ENCODE measurements around the gene RBM18. TPM values are rescaled to one million over a fixed set of nuclear protein-coding genes. Genes with fewer than 3 reads are reported as not detected.

RBM18 gene, protein sequence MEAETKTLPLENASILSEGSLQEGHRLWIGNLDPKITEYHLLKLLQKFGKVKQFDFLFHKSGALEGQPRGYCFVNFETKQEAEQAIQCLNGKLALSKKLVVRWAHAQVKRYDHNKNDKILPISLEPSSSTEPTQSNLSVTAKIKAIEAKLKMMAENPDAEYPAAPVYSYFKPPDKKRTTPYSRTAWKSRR
- polyA plus RNA-seq (ENCODE audit: insufficient read depth in 1 of 5, insufficient read length in 5 of 5, low replicate concordance in 1 of 5), result 10 to 100 TPM; 27.0 to 41.9 (median 33.6) TPM
- long read RNA-seq, donor 1, full-length matches to known transcripts, result 16 of 16 reads
- long read RNA-seq, donor 1, partial matches to known transcripts, result 0 of 16 reads
- long read RNA-seq, donor 1, other reads (novel, unspliced or antisense), result 0 of 16 reads
- long read RNA-seq, donor 2, full-length matches to known transcripts, result 10 of 10 reads
- long read RNA-seq, donor 2, partial matches to known transcripts, result 0 of 10 reads
- long read RNA-seq, donor 2, other reads (novel, unspliced or antisense), result 0 of 10 reads
- long read RNA-seq, donor 3, full-length matches to known transcripts, result 16 of 21 reads
- long read RNA-seq, donor 3, partial matches to known transcripts, result 5 of 21 reads
- long read RNA-seq, donor 3, other reads (novel, unspliced or antisense), result 0 of 21 reads
- long read RNA-seq, donor 4, full-length matches to known transcripts, result 17 of 17 reads
- long read RNA-seq, donor 4, partial matches to known transcripts, result 0 of 17 reads
- long read RNA-seq, donor 4, other reads (novel, unspliced or antisense), result 0 of 17 reads
- long read RNA-seq, donor 5, full-length matches to known transcripts, result 20 of 20 reads
- long read RNA-seq, donor 5, partial matches to known transcripts, result 0 of 20 reads
- long read RNA-seq, donor 5, other reads (novel, unspliced or antisense), result 0 of 20 reads
- long read RNA-seq, donor 6, full-length matches to known transcripts, result 17 of 17 reads
- long read RNA-seq, donor 6, partial matches to known transcripts, result 0 of 17 reads
- long read RNA-seq, donor 6, other reads (novel, unspliced or antisense), result 0 of 17 reads
- long read RNA-seq, donor 7, full-length matches to known transcripts, result 14 of 14 reads
- long read RNA-seq, donor 7, partial matches to known transcripts, result 0 of 14 reads
- long read RNA-seq, donor 7, other reads (novel, unspliced or antisense), result 0 of 14 reads
- long read RNA-seq, donor 8, full-length matches to known transcripts, result 5 of 5 reads
- long read RNA-seq, donor 8, partial matches to known transcripts, result 0 of 5 reads
- long read RNA-seq, donor 8, other reads (novel, unspliced or antisense), result 0 of 5 reads

- DNase-seq, result peak; percentile 94 to 96
These were observed at the start of gene RBM18, which contains the start of gene MRRF for GRCh38 chr9:122264360-122265148. Gene RBM18, minus strand, starts transcription at chr9:122264840. Its CDS starts 3,348 bp downstream, at chr9:122261492. Gene MRRF, plus strand, starts transcription at chr9:122264882. Its CDS starts 6,010 bp downstream, at chr9:122270892.

GRCh38 chr9:122314165-122314564 is 49.5 kb upstream of the RBM18 start:
- DNase-seq, result no peak

- no peak for DNase-seq
These were observed 45.2 kb upstream of the RBM18 start for GRCh38 chr9:122309861-122310260.

GRCh38 chr9:122307925-122308324 is 43.3 kb upstream of the RBM18 start:
- DNase-seq, result no peak

DNA sequence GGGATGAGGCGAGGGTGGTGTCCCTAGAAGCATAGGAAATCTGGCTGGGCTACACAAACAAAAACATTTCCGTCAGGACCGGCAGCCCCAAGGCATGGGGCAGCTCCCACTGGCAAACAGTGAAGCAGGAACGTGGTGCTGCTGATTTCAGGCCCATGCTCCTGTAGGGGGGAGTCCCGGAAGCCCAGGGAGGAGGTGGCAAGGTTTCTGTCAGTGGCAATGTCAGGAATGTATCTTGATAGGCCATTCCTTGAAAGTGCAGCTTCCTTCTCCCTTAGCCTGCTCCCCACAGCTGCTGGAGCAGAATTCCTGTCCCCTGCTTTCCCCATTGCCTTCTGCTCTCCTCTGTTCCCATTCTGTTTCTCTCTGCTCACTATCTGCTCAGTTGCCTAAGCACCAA is 42.4 kb upstream of the RBM18 start:
- no peak for DNase-seq

GRCh38 chr9:122302237-122303093 is 37.8 kb upstream of the RBM18 start:
- DNase-seq, result no peak

GRCh38 chr9:122297512-122297911 is 32.9 kb upstream of the RBM18 start:
- DNase-seq, result no peak

DNA sequence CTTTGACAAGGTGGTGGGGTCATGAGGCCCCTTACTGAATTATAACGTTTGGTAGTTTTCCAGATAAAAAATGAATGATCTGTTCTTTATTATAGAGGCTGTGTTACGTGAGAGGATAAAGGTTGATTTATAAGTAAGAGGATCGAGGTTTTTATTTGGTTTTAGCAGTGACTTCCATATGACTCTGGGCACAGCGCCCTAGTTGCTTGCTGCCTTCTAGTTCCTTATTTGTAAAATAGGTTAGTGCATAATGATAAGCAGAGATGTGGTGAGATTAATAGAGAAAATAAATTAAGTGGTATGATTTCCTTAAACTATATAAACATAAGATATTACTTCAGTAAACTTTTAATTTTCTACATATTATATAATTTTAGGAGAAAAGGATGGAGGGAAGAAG is 29.9 kb upstream of the RBM18 start:
- no peak for DNase-seq

GRCh38 chr9:122291458-122291857 is 26.8 kb upstream of the RBM18 start:
- DNase-seq, result no peak

- no peak for DNase-seq
These were observed 22.6 kb upstream of the RBM18 start for GRCh38 chr9:122287214-122287720.

DNA sequence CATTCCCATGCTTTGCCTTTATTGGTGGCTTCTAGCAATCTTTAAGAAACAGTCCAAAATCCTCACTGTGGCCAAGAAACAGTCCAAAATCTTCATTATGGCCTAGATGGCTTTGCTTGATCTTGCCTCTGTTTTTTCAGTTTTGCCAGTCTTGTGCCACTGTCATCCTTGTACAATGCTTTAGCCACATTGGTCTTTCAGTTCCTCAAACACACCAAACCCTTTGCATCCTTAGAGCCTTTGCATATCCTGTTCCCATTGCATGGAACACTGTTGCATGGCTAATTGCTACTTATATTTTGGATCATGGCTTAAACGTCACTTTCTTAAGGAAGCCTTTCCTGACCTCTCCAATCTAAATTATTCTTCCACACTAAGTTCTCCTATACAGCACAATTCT is 22.1 kb upstream of the RBM18 start:
- DNase-seq, result no peak

DNA sequence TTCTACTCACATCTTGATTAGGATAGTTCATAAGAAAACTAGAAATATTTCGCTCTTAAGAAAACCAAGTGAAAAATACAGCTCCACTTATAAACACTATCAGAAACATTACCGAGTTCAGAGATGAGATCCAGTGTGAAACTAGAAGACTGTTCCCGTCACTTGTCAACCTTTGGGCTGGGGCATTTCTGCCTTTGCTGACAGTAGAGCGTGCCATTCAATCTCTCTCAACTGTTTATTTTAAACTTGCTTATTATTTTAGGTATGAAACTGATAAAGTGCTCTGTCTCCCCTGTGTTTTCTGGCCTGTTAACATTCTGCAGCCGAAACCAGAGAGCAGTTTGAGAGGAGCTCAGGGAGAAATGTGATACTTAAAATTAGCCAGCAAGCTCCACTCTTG is 16.7 kb upstream of the RBM18 start:
- DNase-seq, result no peak

DNA sequence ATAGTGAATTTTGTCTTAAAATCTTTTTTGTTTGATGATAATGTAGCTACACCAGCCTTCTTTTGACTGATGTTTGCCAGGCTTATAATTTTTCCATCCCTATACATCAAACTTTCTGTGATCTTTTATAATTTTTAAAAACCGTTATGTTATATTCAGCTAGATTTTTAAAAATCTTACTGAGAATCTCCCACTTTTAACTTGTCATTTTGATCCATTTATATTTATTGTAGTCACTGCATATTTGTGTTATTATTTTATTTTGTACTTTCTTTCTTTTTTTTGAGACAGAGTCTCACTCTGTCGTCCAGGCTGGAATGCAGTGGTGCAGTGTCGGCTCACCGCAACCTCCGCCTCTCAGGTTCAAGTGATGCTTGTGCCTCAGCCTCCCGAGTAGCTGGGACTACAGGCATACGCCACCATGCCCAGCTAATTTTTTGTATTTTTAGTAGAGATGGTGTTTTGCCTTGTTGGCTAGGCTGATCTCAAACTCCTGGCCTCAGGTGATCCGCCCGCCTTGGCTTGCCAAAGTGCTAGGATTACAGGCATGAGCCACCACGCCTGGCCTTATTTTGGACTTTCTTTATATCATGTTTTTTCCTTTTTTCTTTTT is 12.8 kb upstream of the RBM18 start:
- DNase-seq, result no peak

DNA sequence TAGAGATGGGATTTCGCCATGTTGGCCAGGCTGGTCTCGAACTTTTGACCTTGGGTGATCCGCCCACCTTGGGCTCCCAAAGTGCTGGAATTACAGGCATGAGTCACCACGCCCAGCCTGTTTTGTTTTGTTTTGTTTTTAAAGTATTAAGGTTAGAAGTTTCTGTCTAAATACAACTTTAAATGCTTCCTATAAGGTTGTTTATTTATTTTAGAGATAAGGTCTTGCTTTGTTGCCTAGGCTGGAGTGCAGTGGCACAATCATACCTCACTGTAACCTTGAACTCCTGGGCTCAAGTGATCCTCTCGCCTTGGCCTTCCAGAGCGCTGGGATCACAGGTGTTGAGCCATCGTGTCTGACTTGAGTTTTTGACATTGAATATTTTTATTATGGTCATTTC is 11.5 kb upstream of the RBM18 start:
- no peak for DNase-seq

DNA sequence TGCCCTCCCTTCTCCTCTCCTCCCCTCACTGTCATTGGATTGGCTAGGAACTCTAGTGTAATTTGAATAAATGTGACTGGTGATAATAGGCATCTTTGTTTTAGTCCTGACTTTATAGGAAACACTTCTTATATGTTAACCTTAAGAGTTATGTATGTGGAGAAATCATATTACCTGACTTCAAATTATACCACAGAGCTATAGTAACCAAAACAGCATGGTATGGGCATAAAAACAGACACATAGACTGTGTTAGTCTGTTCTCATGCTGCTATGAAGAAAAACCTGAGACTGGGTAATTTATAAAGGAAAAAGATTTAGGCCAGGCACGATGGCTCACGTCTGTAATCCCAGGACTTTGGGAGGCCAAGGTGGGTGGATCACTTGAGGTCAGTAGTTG is 9.4 kb upstream of the RBM18 start:
- DNase-seq, result no peak

- DNase-seq, result no peak
These were observed 3.6 kb upstream of the RBM18 start for GRCh38 chr9:122268041-122268814.

GRCh38 chr9:122265149-122265915 is 692 bp upstream of the RBM18 start:
- DNase-seq, result no peak
